Activated CD4-positive, alpha-beta T cell treated with anti-CD3 and anti-CD28 coated beads for 36 hours (primary cell): ENCODE measurements around the gene NECAB2. TPM values are rescaled to one million over a fixed set of nuclear protein-coding genes. Genes with fewer than 3 reads are reported as not detected.
"Not testable (repeated sequence)": the region's sequence is repeated elsewhere in the genome, so short reads cannot be mapped to it uniquely, and the experiment has no call there.

Source experiments
- ATAC-seq: fragments of 200-7000 bp; cut with Tn5 transposase; one replicate; pipeline ENCODE4 v1.10.0; 2021; ENCODE audit warnings: mild to moderate bottlenecking, moderate library complexity
- CTCF ChIA-PET: fragments of 350-600 bp; sonication (Branson Sonifier 250); formaldehyde crosslinking; loops from one replicate; lab custom pipeline; 2021; ENCODE audit warnings: antibody characterized with exemption; lab: Charles Lee
- POLR2A ChIA-PET: fragments of 350-600 bp; sonication (Branson Sonifier 250); formaldehyde crosslinking; loops from one replicate; lab custom pipeline; 2021; ENCODE audit warnings: antibody characterized with exemption, inconsistent platforms; lab: Charles Lee
- DNase-seq: peaks from one replicate; pipeline ENCODE4 v3.0.0-alpha.2; 2020
- H3K27ac Mint-ChIP-seq: one replicate; pipeline ENCODE4 v1.8.0; 2021; ENCODE audit warnings: mixed read lengths
- H3K27me3 Mint-ChIP-seq: one replicate; pipeline ENCODE4 v1.8.0; 2021; ENCODE audit warnings: mixed read lengths
- H3K36me3 Mint-ChIP-seq: one replicate; pipeline ENCODE4 v1.8.0; 2021; ENCODE audit warnings: low read depth, mixed read lengths
- H3K4me1 Mint-ChIP-seq: one replicate; pipeline ENCODE4 v1.8.0; 2021; ENCODE audit warnings: mixed read lengths
- H3K4me3 Mint-ChIP-seq: one replicate; pipeline ENCODE4 v1.8.0; 2021; ENCODE audit warnings: mild to moderate bottlenecking, moderate library complexity, mixed read lengths
- H3K9me3 Mint-ChIP-seq: one replicate; pipeline ENCODE4 v1.8.0; 2021; ENCODE audit warnings: low read depth, mixed read lengths
- intact Hi-C, 2 experiments: fragments of 100-400 bp; cut with DNase I in 1 of 2; cut with micrococcal nuclease in 1 of 2; formaldehyde crosslinking; loops; one replicate each; pipeline versions ENCODE4 v1.14.2 to v1.15.1; 2022 to 2024; cut with DNase I, micrococcal nuclease
- total RNA-seq, 2 experiments: library from RNA; stranded (reverse); gene quantifications; one replicate each; pipeline ENCODE4 v1.2.3, GENCODE V29; 2021

Gene NECAB2
- total RNA-seq, 2 experiments from 2014 or later: not detected

DNA sequence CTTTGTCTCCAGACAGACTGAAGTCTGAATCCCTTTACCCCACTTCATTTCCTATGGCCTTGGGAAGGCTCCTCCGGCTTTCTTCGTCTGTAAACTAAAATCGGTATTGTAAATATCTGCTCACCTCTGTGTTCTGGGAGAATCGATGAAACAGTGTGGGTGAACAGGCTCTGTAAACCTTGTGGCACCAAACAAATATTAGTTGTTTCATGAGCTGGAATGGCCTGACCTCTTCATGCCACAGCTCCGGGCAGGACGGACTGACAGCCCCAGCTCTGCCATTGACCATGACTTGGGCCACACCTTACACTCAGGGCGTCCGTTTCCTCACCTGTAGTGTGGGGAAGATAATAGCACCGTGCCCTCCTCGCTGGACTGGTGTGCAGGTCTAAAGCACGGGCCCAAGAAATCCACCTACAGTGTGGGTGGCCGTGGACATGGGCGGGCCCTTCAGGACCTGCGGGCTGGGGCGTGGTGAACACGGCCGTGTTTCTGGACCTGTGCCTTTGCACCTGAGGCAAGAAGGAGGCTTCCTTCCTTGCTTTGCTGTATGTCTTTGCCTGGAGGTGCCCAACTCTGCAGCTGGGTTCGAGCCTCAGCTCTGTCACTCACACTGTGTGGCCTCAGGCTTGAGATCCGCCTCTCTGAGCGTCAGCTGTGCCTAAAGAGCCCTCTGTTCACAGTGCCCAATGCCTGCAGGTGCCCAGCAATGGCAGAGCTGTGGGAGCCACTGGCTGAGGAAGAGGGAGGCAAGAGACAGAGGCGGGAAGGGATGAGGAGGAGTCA lies 21.1 kb upstream of the NECAB2 start:
- ATAC-seq: no peak
- H3K27ac Mint-ChIP-seq: no peak overlapping the region
- H3K9me3 Mint-ChIP-seq: no peaks in the 10 kb centered on the region
- H3K36me3 Mint-ChIP-seq: no peaks in the 10 kb centered on the region
- POLR2A ChIA-PET: no interaction called here
- no peaks in the 10 kb centered on the region for H3K27me3 Mint-ChIP-seq
- no peaks in the 10 kb centered on the region for H3K4me1 Mint-ChIP-seq
- intact Hi-C loops: no loop called here
- DNase-seq: no peak
- no peak overlapping the region for H3K4me3 Mint-ChIP-seq
- CTCF ChIA-PET: interaction anchor here (0.9 to 1.3 kb wide), 3 partner anchors 24 to 240 kb away, joined by 3 to 5 read pairs (median 3); partner anchors contain the start of gene TAF1C

DNA sequence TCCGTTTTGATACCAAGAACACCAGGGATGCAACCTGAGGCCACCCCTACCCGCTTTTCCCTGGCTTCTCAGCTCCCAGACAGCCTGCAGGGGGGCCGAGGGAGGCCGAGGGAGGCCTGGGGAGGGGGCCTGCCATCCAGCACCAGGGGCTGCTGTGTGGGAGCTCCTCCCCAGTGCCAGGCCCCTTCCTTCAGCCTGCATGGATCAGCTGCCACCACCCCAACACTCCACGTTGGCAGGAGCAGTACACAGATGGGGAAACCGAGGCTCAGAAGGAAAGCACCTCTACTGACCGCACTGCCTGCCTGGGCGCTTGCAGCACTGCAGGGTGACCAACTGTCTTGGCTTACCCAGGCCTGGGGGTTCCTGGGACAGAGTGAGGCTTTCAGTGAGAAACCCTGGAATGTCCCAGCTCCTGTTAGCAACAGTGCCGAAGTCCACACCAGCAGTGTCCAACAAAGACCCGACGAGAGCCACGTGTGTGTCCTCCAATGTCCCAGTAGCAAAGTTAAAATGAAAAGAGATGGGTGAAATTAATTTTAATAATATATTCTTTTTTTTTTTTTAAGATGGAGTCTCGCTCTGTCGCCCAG lies 20.3 kb upstream of the NECAB2 start:
- Mint-ChIP-seq H3K4me1 (peaks cover 5% of the 10 kb centered on the region), H3K27me3 (no peaks in the 10 kb centered on the region), H3K36me3 (no peaks in the 10 kb centered on the region), H3K4me3 (no peak overlapping the region), H3K9me3 (no peaks in the 10 kb centered on the region), H3K27ac (no peak overlapping the region)
- POLR2A ChIA-PET: no interaction called here
- CTCF ChIA-PET: interaction anchor here (0.9 to 1.3 kb wide), 3 partner anchors 24 to 239 kb away, joined by 3 to 5 read pairs (median 3); partner anchors contain the start of gene TAF1C
- DNase-seq (no peak), ATAC-seq (no peak)
- intact Hi-C loops: no loop called here

DNA sequence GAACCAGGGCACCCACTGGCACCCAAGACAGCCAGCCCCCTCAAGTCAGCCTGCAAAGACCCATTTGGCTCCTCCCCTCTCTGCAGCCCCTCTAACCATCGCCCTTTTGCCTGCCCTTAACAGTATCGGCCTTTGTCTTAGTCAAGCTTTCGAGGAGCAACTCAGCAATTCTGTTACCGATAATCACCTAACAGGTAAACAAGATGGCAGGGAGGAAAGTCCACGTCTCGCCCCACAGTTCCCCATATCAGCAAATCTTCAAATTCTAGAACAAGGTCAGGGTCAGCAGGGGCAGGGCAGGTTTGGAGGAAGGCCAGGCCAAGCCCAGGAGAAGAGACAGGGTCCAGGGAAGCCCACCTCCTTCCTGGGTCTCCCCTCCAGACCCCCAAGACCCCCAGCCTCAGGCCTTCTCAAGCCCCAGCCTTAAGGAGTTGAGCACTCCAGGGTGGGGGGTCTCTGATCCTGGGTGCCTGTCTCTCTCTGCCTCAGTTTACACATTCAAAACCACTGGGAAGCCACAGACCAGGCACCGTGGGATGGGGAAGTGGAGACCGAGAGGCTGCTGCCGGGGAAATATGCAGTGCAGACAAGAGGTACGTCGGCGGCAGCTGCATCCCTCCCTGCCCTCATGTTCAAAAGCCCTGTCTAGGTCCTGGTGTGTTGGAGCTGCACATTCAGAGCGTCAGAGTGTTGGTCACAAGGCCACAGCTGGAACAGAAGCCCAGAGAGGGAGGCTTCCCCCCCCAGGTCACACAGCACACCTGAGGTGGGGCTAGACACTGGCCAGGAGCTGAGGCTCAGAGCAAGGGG lies 18.9 kb upstream of the NECAB2 start:
- ChIA-PET CTCF (no interaction called here), POLR2A (no interaction called here)
- Mint-ChIP-seq H3K4me1 (peaks cover 15% of the 10 kb centered on the region), H3K36me3 (no peaks in the 10 kb centered on the region), H3K9me3 (no peaks in the 10 kb centered on the region), H3K27ac (no peak overlapping the region), H3K27me3 (peaks cover 3% of the 10 kb centered on the region), H3K4me3 (no peak overlapping the region)
- DNase-seq (no peak), ATAC-seq (no peak)
- intact Hi-C loops: no loop called here

DNA sequence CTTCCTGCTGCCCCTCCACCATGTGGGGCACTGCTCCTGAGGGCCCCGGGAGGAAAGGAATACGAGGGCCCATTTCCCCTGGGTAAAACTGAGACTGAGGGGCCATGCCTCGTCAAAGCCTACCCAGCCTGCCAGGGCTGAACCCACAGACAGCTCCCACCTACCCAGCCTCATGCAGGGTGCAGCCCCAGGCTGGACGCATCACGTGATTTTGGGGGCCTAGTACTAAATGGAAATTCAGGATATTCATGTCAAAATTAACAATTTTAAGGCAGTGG lies 18.4 kb upstream of the NECAB2 start:
- H3K4me1 Mint-ChIP-seq: peaks cover 19% of the 10 kb centered on the region
- DNase-seq: no peak
- ChIA-PET POLR2A (no interaction called here), CTCF (no interaction called here)
- peaks cover 7% of the 10 kb centered on the region for H3K27me3 Mint-ChIP-seq
- H3K9me3 Mint-ChIP-seq: no peaks in the 10 kb centered on the region
- H3K4me3 Mint-ChIP-seq: no peak overlapping the region
- no peak overlapping the region for H3K27ac Mint-ChIP-seq
- no peaks in the 10 kb centered on the region for H3K36me3 Mint-ChIP-seq
- intact Hi-C loops: loop anchor here in 1 of 2 experiments (10.0 kb wide), 1 partner anchor 555 kb away; the partner anchor contains the start of gene MEAK7
- no peak for ATAC-seq

DNA sequence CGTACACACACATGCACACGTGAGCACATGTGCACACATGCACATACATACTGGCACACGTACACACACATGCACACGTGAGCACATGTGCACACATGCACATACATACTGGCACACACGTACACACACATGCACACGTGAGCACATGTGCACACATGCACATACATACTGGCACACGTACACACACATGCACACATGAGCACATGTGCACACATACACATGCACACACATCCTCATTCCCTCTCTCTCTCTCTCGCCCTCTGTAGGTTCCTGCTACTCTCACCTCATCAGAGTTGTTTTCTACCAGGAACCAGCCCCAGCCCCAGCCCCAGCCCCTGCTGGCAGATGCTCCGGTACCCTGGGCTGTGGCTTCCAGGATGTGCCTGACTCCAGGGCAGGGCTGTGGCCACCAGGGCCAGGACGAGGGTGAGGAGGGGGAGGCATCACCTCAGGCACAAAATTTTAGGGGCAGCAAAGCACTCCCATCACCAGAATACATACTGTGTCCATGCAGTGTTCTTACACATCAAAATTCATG lies 17.1 kb upstream of the NECAB2 start:
- Mint-ChIP-seq H3K27me3 (peaks cover 14% of the 10 kb centered on the region), H3K4me1 (peaks cover 19% of the 10 kb centered on the region)
- DNase-seq, ATAC-seq, POLR2A ChIA-PET, H3K36me3 Mint-ChIP-seq, H3K9me3 Mint-ChIP-seq, H3K27ac Mint-ChIP-seq, H3K4me3 Mint-ChIP-seq, CTCF ChIA-PET: not testable (repeated sequence)
- intact Hi-C loops: loop anchor here in 1 of 2 experiments (10.0 kb wide), 1 partner anchor 554 kb away; the partner anchor contains the start of gene MEAK7

DNA sequence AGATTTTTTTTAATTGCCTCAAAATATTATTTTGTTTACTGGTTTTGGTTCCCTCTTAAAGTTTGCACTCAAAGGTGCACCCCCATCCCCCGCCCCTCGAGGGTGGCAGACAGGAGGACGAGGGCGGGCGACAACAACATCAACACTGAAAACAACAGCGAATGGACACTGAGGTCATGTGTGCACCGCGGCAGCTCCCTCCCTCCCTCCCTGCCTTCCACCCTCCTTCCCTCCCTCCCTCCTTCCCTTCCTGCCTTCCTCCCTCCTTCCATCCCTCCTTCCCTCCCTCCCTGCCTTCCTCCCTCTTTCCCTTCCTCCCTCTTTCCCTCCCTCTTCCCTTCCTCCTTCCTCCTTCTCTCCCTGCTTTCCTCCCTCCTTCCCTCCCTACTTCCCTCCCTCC lies 16.5 kb upstream of the NECAB2 start:
- Mint-ChIP-seq H3K4me1 (peaks cover 19% of the 10 kb centered on the region), H3K36me3 (no peaks in the 10 kb centered on the region), H3K27ac (no peak overlapping the region), H3K27me3 (peaks cover 16% of the 10 kb centered on the region), H3K4me3 (no peak overlapping the region), H3K9me3 (no peaks in the 10 kb centered on the region)
- DNase-seq (no peak), ATAC-seq (no peak)
- POLR2A ChIA-PET: interaction anchor here (0.6 kb wide), 1 partner anchor 150 kb away, joined by 3 read pairs; no protein-coding TSS in a partner anchor
- intact Hi-C loops: loop anchor here in 1 of 2 experiments (10.0 kb wide), 1 partner anchor 553 kb away; the partner anchor contains the start of gene MEAK7
- CTCF ChIA-PET: no interaction called here

DNA sequence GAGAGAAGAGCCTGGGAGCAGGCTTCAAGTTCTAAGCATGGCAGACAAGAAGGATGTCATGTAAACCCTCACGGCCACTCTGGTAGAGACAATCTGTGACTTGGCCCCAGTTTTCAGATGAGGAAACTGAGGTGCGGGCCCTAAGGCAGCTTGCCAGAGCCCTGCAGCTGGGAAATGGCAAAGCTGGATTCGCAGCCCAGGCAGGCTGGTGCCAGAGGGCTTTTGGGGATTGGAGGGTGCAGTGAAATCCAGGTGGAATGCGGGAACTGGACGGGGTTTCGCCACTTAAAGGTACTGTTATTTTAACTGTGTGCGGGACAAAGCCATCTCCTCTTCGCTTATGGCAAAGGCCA lies 15.5 kb upstream of the NECAB2 start:
- DNase-seq: no peak
- POLR2A ChIA-PET: no interaction called here
- Mint-ChIP-seq H3K4me3 (peak overlapping the region; percentile 66), H3K36me3 (no peaks in the 10 kb centered on the region), H3K4me1 (peaks cover 19% of the 10 kb centered on the region), H3K27me3 (peaks cover 16% of the 10 kb centered on the region), H3K27ac (peak overlapping the region; percentile 55), H3K9me3 (no peaks in the 10 kb centered on the region)
- ATAC-seq: no peak
- CTCF ChIA-PET: interaction anchor here (2.0 kb wide), 1 partner anchor 106 kb away, joined by 11 read pairs; no protein-coding TSS in a partner anchor
- intact Hi-C loops: loop anchor here (2.0 to 10.0 kb wide), 2 partner anchors 234 to 552 kb away; partner anchors contain the start of genes MEAK7 (in 1 of the 2) and TAF1C (in 1 of the 2)

DNA sequence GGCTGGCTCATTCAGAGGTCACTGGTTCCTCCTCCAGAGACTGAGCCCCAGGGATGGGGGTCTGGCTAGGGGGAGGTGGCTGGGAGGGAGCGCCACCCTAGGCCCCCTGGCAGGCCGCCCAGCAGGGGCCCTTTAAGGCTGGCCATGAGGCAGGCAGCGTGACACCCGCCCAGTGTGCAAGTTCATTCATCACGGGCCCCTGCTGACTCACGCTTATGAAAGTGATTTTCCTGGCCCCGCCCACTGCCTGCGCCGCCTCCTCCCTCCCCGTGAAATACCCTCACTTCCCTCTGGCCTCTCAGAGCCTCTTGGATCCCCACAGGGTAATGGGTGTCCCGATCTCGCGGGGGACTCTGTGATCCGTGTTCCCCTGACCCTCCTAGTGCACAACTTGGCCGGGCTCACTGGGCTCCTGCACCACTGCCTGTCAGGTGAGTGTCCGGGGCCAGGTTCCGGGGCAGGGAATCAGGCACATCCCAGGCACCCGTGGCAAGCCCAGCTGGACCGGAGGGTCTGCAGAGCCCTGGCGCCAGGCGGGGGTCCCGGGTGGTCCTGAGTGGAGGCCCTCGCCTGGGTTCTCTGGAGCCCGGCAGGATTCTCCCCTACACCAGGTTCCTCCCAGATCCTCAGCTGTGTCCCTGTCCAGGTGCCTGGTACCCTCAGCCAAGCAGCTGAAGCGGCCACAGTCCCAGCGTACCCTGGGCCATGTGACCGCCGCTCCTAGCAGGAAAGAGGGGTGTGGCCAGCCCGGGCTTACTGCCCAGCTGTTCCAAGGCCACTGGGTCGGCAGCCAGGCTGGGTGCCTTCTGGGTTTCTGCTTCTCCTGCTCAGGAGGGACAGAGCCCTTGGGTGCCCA lies 14.9 kb upstream of the NECAB2 start, which contains the start of gene OSGIN1:
OSGIN1 (plus strand) TSS at position 301 of the 856 bp plus-strand sequence. CDS start 4,432 bp downstream, outside the sequence.
- H3K36me3 Mint-ChIP-seq: no peaks in the 10 kb centered on the region
- DNase-seq (peak; percentile 94), ATAC-seq (peak; percentile 95)
- H3K4me1 Mint-ChIP-seq: peaks cover 19% of the 10 kb centered on the region
- peak within 1 kb of the TSS; percentile 55 for H3K27ac Mint-ChIP-seq
- H3K4me3 Mint-ChIP-seq: peak within 1 kb of the TSS; percentile 66
- H3K27me3 Mint-ChIP-seq: peaks cover 16% of the 10 kb centered on the region
- POLR2A ChIA-PET: no interaction called here
- CTCF ChIA-PET: interaction anchor here (0.5 to 2.0 kb wide), 18 partner anchors 9 to 669 kb away, joined by 3 to 21 read pairs (median 5); partner anchors contain the start of genes HSBP1 and TAF1C
- no peaks in the 10 kb centered on the region for H3K9me3 Mint-ChIP-seq
- intact Hi-C loops: loop anchor here (1.0 to 10.0 kb wide), 7 partner anchors 54 to 552 kb away; partner anchors contain the start of genes MEAK7 (in 2 of the 2), DNAAF1 (in 1 of the 2), HSBP1 (in 1 of the 2) and HSDL1 (in 1 of the 2)

DNA sequence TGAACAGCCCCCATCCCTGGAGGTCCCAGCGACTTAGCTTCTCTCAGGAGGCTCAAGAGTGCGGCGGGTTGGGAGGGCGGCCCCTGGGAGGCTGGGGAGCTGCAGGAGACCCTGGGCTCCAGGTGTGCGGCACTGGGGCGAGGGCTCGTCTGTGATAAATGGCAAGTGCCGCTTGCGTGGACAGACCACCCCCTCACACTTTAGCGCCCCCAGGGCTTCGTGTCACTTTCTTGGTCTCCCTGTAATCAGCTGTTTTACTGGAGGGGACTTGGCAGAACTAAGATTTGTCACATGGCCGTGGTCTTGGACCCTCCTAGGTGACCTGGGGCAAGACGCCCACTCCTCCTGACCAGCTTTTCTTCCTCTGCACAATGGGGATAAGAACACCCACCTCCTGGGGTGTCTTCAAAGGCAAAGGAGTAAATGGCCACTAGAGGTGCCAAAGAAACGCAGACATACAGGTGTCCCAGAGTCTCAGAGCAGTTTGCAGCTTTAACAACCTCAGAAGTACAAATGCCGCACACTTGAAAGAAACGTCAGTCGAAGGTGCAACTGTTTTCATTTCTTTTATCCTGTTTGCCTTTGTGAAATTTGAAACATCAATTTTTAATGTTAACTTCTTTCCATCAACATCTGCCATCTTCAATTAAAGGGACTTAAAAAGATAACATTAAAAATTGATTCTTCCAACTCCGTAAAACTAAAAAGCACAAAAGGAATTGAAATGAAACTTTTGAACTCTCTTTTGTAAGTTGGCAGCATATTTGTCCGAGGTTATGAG lies 14.1 kb upstream of the NECAB2 start:
- POLR2A ChIA-PET: no interaction called here
- intact Hi-C loops: loop anchor here (1.0 to 10.0 kb wide), 7 partner anchors 55 to 551 kb away; partner anchors contain the start of genes MEAK7 (in 2 of the 2), DNAAF1 (in 1 of the 2), HSBP1 (in 1 of the 2) and HSDL1 (in 1 of the 2)
- peaks cover 19% of the 10 kb centered on the region for H3K4me1 Mint-ChIP-seq
- peaks cover 16% of the 10 kb centered on the region for H3K27me3 Mint-ChIP-seq
- CTCF ChIA-PET: interaction anchor here (0.5 to 2.0 kb wide), 18 partner anchors 10 to 668 kb away, joined by 3 to 21 read pairs (median 5); partner anchors contain the start of genes HSBP1 and TAF1C
- H3K27ac Mint-ChIP-seq: no peak overlapping the region
- no peaks in the 10 kb centered on the region for H3K9me3 Mint-ChIP-seq
- no peaks in the 10 kb centered on the region for H3K36me3 Mint-ChIP-seq
- H3K4me3 Mint-ChIP-seq: peak overlapping the region; percentile 66
- ATAC-seq (peak; percentile 37), DNase-seq (peak; percentile 33)
